Ramos (cell line): ENCODE results near the gene CCAR1.
"Not testable (repeated sequence)": the region's sequence is repeated elsewhere in the genome, so short reads cannot be mapped to it uniquely, and the experiment has no call there.

Source experiments
- in situ Hi-C: fragments of 300-500 bp; cut with MboI; formaldehyde crosslinking; loops from one replicate; pipeline ENCODE4 v1.14.3; 2022; ENCODE audit warnings: low sequenced_read_pairs; ENCODE audit not compliant: unreplicated experiment

The CCAR1 gene

DNA sequence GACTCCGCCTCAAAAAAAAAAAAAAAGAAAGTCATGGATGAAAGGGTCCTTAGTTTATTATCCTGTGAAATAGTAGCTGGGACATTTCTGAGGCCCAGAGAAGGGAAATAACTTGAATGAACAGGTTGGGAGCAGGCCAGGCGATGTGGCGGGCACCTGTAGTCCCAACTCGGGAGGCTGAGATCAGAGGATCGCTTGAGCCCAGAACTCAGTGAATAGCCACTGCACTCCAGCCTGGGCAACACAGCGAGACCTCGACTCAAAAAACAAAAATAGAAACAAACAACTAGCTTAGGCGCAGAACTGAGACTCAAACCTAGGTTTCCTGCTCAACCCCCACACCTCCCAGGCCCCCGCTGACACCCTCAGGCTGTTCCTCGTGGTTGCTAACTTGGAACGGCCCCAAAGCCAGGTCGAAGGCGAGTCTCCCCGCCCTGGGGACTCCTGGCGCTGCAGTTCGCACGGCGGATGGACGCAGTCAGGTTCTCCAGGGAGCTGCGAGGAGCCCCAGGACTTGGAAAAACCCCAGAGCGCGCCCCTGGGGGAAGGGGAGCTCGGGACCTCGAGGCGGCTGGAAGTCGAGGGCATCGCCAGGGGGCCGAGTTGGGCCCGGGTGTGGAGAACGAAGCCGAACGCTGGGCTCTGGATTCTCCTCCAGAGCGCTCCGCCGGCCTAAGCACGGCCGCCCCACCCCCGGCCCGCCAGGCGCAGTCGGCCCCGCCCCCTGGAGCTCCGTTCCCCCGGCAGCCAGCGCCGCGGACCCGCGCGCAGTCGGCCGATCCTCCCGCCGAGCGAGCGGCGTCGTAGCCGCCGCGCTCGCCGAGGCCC, 105.9 kb downstream of the CCAR1 start, which contains the start of gene STOX1:
TSS of gene STOX1 (plus strand) at position 768 of the 828 bp plus-strand sequence. CDS start 93 bp downstream, outside the sequence.
- in situ Hi-C loops: no loop called here

DNA sequence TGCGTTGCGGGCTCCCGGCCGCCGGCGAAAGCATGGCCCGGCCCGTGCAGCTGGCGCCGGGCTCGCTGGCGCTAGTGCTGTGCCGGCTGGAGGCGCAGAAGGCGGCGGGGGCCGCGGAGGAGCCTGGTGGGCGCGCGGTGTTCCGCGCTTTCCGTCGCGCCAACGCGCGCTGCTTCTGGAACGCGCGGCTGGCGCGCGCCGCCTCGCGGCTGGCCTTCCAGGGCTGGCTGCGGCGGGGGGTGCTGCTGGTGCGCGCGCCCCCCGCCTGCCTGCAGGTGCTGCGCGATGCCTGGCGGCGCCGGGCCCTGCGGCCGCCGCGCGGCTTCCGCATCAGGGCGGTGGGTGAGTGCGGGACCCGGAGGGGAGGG, 106.5 kb downstream of the CCAR1 start:
- in situ Hi-C loops: not testable (repeated sequence)

DNA sequence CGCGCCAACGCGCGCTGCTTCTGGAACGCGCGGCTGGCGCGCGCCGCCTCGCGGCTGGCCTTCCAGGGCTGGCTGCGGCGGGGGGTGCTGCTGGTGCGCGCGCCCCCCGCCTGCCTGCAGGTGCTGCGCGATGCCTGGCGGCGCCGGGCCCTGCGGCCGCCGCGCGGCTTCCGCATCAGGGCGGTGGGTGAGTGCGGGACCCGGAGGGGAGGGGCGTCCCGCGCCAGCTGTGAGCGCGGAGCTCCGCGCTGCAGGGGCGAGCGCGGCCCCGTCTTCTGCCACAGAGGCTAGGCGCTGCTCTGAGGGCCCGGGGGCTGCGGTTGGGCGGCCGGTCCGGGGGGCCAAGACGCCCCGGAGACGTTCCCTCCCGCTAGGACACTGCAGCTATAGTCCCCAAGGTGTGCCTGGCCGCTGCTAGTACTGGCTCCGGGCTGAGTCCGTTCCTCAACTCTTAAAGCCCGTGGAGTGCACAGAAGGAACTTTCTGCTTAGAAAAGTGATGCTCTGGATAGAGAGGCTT, 107.1 kb downstream of the CCAR1 start:
- in situ Hi-C loops: not testable (repeated sequence)

DNA sequence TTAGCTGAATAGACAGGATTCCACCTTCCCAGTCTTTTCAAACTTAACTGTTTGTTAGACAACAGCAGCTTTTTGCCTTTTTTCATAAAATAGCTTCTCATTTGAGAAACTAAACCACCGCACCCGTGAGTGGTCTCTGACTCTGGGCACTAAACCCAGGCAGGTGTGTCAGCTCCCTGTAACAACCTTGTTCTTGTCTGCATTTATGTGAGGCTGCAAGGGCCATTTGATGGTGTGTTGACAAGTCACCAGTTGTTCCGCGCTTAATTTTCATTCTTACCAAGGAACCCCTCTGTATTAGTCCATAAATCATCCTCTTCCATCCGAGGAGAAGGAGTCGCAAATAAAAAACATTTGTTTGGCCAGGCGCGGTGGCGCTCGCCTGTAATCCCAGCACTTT, 107.8 kb downstream of the CCAR1 start:
- in situ Hi-C loops: no loop called here

DNA sequence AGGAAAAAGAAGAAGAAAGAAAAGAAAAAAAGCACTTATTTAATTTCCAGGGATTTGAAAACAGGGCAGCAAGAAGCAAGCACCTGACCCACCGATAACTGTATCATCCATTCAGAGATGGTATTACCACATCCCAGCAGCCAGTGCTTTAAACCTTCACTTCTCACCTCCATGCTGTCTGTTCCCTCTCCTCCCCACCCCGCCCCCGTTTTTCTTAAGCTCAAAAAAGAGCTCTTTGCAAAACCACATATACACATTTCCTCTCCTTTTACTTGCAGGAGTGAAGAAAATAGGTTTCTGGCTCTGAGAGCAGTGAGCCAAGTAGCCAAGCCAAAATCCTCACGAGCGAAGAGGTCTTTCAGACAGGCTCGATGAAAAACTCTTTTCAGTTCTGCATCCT, 108.5 kb downstream of the CCAR1 start:
- in situ Hi-C loops: no loop called here

DNA sequence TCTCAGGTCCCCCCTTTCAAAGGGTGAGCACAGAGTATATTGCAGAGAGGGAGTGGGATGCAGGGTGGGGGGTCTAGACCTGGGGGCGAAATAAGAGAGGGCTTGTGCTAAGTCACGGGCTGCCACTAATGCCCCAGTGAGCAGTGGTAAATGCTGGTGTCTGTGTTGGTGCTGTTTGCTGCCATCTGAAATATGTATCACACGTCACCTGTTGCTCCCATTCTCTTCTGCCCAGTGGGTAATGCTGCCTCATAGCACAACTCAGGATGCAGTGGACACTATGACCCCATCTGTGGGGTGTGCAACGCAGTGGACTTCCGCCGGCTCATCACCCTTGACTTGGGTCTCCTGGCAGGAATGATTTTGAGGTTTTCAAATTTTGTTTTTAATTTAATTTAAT, 108.9 kb downstream of the CCAR1 start:
- in situ Hi-C loops: no loop called here

DNA sequence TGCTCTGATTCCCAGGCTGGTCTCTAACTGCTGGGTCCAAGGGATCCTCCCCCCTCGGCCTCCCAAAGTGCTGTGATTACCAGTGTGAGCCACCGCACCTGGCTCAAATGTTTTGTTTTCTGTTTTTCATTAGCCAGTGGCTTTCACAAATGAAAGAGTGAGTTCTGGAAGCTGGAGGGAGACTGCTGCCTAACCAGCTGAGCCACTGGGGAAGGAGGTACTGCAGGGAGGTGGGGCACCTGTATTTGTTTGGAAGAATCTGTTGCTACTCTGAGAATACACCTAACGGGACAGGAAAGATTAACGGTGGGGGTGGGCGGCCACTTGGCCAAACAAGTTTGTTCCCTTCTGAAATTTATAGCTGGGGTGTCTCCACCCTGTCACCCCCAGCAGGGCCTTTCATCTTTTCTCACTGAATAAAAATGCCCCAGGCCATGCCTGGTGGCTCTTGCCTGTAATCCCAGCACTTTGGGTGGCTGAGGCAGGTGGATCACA, 111.0 kb downstream of the CCAR1 start:
- in situ Hi-C loops: no loop called here

DNA sequence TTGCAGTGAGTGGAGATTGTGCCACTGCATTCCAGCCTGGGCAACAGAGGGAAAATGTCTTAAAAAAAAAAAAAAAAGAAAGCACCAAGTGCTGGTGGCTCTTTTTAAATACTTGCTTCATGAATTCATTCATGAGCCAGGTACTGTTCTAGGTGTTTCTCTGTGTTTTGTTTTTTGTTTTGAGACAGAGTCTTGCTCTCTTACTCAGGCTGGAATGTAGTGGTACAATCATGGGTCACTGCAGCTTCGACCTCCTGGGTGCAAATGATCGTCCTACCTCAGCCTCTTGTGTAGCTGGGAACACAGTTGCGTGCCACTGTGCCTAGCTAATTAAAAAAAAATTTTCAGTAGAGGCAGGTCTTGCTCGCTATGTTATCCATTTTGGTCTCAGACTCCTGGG, 111.6 kb downstream of the CCAR1 start:
- in situ Hi-C loops: no loop called here

DNA sequence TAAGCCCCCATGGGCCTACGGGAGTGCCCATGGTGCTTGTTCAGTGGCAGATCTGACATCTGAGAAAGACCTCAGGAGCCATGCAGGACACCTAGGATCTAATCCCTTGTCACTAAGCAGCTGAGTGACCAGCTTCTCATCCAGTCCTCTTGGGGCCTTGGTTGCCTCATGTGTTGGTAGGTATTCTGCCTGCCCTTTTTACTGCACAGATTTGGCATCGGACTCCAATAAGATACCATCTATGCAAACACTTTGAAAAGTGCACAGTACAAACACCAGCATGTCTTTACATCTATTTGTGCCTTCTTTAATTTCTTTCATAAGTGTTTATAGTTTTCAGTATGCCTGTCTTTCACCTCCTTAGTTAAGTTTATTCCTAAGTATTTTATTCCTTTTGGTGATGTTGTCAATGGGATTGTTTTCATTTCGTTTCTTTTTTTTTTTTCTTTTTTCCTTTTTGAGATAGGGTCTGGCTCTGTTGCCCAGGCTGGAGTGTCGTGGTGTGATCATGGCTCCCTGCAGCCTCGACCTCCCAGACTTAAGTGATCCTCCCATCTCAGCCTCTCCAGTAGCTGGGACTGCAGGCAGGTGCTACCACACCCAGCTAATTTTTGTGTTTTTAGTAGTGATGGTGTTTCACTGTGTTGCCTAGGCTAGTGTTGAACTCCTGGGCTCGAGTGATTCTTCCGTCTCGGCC, 116.7 kb downstream of the CCAR1 start:
- in situ Hi-C loops: no loop called here

DNA sequence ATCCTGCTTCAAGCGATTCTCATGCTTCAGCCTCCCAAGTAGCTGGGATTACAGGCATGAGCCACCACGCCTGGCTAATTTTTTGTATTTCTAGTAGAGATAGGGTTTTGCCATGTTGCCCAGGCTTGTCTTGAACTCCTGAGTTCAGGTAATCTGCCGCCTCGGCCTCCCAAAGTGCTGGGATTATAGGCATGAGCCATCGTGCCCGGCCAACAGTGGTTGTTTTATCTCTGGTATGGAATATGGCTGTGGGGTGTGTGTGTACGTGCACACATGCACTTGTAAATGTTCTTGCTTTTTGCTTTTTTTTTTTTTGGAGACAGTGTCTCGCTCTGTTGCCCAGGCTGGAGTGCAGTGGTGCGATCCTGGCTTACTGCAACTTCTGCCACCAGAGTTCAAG, 119.6 kb downstream of the CCAR1 start:
- in situ Hi-C loops: not testable (repeated sequence)
